ENCODE results near the gene AHCYL2. TPM values are rescaled to one million over a fixed set of nuclear protein-coding genes. Genes with fewer than 3 reads are reported as not detected.
"Not testable (repeated sequence)": the region's sequence is repeated elsewhere in the genome, so short reads cannot be mapped to it uniquely, and the experiment has no call there.

The AHCYL2 gene
- total RNA-seq, 2 donors from 2014 or later: 30.8 to 31.4 TPM

GRCh38 chr7:129299889-129300288 lies 75.1 kb downstream of the AHCYL2 start:
- Mint-ChIP-seq H3K4me3 (no peak overlapping the region), H3K36me3 (ENCODE audit: low read depth) (peaks cover 14% of the 10 kb centered on the region), H3K4me1 (no peaks in the 10 kb centered on the region), H3K27ac (no peak overlapping the region), H3K27me3 (ENCODE audit: insufficient read depth) (no peaks in the 10 kb centered on the region), H3K9me3 (peaks cover 25% of the 10 kb centered on the region)
- Histone ChIP-seq H3K4me3 (ENCODE audit: low read length) (no peak overlapping the region), H3K9me3 (ENCODE audit: control insufficient read depth, low read length) (peaks cover 5% of the 10 kb centered on the region), H3K27me3 (ENCODE audit: control insufficient read depth, insufficient read depth, low read length, poor library complexity, severe bottlenecking) (no peaks in the 10 kb centered on the region), H3K27ac (ENCODE audit: low read depth, low read length) (no peak overlapping the region), H3K9ac (ENCODE audit: extremely low read depth, low read length, poor library complexity, severe bottlenecking) (no peak overlapping the region), H3K4me1 (ENCODE audit: control insufficient read depth, insufficient read depth, low read length) (no peaks in the 10 kb centered on the region), H3K36me3 (ENCODE audit: control insufficient read depth, insufficient read depth, low read length) (no peaks in the 10 kb centered on the region)
- DNase-seq: no peak
- WGBS, 2 experiments (ENCODE audit: insufficient coverage in 1 of 2, insufficient read length in 1 of 2): 97% methylated on average over 1 of the region's 3 CpGs; no CpG with 5 or more reads in 1 of the 2 experiments
- no peak for TF ChIP-seq CTCF (conservative IDR thresholded peaks at IDR 0.05)

GRCh38 chr7:129300299-129300698 lies 75.5 kb downstream of the AHCYL2 start:
- not testable (repeated sequence) for H3K27ac Mint-ChIP-seq; H3K4me1 Mint-ChIP-seq; H3K4me3 ChIP-seq (ENCODE audit: low read length); H3K9ac ChIP-seq (ENCODE audit: extremely low read depth, low read length, poor library complexity, severe bottlenecking); DNase-seq; H3K4me3 Mint-ChIP-seq; H3K9me3 ChIP-seq (ENCODE audit: control insufficient read depth, low read length); H3K4me1 ChIP-seq (ENCODE audit: control insufficient read depth, insufficient read depth, low read length); H3K27me3 ChIP-seq (ENCODE audit: control insufficient read depth, insufficient read depth, low read length, poor library complexity, severe bottlenecking); H3K27ac ChIP-seq (ENCODE audit: low read depth, low read length); H3K27me3 Mint-ChIP-seq (ENCODE audit: insufficient read depth); H3K36me3 ChIP-seq (ENCODE audit: control insufficient read depth, insufficient read depth, low read length)
- peaks cover 25% of the 10 kb centered on the region for H3K9me3 Mint-ChIP-seq
- H3K36me3 Mint-ChIP-seq (ENCODE audit: low read depth): peaks cover 14% of the 10 kb centered on the region
- 100% methylated on average over 1 of the region's 1 CpG for WGBS, 2 experiments (ENCODE audit: insufficient coverage in 1 of 2, insufficient read length in 1 of 2)

- no peaks in the 10 kb centered on the region for H3K27me3 Mint-ChIP-seq (ENCODE audit: insufficient read depth)
- no peaks in the 10 kb centered on the region for H3K9me3 ChIP-seq (ENCODE audit: control insufficient read depth, low read length)
- no peak for DNase-seq
Observed at GRCh38 chr7:129307592-129307991, 82.8 kb downstream of the AHCYL2 start.

More at GRCh38 chr7:129307592-129307991, 82.8 kb downstream of the AHCYL2 start:
- no peak for TF ChIP-seq CTCF (conservative IDR thresholded peaks at IDR 0.05)
- H3K27ac Mint-ChIP-seq: no peak overlapping the region
- H3K4me1 ChIP-seq (ENCODE audit: control insufficient read depth, insufficient read depth, low read length): no peaks in the 10 kb centered on the region
- H3K4me3 ChIP-seq (ENCODE audit: low read length): no peak overlapping the region
- peaks cover 1% of the 10 kb centered on the region for H3K9me3 Mint-ChIP-seq
- no peak overlapping the region for H3K27ac ChIP-seq (ENCODE audit: low read depth, low read length)
- no peaks in the 10 kb centered on the region for H3K36me3 ChIP-seq (ENCODE audit: control insufficient read depth, insufficient read depth, low read length)
- no peak overlapping the region for H3K4me3 Mint-ChIP-seq
- no peaks in the 10 kb centered on the region for H3K27me3 ChIP-seq (ENCODE audit: control insufficient read depth, insufficient read depth, low read length, poor library complexity, severe bottlenecking)
- H3K36me3 Mint-ChIP-seq (ENCODE audit: low read depth): peaks cover 14% of the 10 kb centered on the region
- WGBS, 2 experiments (ENCODE audit: insufficient coverage in 1 of 2, insufficient read length in 1 of 2): 92 to 100% methylated on average over 3 of the region's 3 CpGs
- H3K4me1 Mint-ChIP-seq: no peaks in the 10 kb centered on the region
- H3K9ac ChIP-seq (ENCODE audit: extremely low read depth, low read length, poor library complexity, severe bottlenecking): no peak overlapping the region

Data from endodermal cell (in vitro differentiated cells).